GM19397 (cell line): ENCODE results near the gene CCDC63.
A peak's percentile ranks its signal among the peaks of the same experiment; 100 is the strongest.

ENCODE experiments used
- ATAC-seq: cut with Tn5 transposase; IDR thresholded peaks from one replicate; pipeline ENCODE4 v1.9.1; 2021; ENCODE audit warnings: mild to moderate bottlenecking, moderate library complexity; ENCODE audit not compliant: unreplicated experiment

CCDC63 gene

DNA sequence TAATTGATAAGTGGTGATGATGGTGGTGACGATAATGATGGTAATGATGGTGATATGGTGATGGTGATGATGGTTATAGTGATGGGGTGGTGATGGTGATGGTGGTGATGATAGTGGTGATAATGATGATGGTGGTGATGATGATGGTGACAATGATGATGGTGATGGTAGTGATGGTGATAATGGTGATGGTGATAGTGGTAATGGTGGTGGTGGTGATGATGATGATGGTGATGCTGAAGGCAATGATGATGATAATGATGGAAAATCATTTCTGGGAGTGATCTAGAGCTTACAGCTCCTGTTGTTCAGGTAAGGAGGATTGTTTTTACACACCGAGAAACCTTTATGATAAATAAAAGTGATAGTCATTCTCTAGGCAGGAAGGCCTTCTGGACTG, 33.9 kb downstream of the CCDC63 start:
- ATAC-seq, result no peak

DNA sequence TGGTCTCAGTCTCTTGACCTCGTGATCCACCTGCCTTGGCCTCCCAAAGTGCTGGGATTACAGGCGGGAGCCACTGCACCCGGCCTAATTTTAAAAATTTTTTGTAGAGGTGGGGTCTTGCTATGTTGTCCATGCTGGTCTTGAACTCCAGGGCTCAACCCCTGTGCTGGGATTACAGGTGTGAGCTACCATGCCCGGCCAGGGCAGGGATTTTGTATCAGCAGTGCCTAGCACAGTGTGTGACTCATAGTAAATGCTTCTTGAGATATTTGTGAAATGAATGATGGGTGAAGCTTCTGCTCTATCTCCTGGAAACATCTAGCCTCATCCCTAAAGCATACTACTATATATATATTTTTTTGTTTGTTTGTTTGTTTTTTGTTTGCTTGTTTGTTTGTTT, 36.5 kb downstream of the CCDC63 start:
- ATAC-seq, result no peak

DNA sequence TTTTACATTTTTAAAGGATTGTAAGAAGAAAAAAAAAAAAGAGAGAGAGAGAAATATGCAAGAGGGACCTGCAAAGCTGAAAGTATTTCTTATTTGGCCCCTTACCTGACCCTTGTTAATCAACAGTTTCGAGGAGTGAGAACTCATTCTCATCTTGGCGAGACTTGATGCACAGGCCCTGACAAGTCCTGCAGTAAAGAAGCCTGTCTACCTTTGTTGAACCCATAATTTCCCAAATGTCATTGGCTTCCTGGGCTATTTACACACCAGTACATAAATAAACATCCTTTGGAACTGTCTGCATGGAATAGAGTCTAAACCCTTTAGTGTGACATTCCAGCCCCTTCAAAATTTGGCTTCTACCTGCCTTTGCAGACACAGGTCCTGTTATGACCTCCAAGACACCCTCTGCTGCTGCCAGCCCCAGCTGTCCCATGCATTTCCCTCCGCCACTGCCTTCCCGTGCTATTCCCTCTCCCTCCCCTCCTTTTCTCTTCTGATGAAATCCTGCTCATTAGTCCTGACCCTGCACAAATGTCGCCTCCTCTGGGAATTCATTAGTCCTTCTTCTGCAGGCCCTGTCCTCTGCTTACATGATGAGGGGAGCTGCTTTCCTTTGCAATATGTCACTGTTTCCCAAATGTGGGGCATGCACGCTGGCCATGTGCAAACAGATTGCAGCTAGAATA, 38.5 kb downstream of the CCDC63 start:
- ATAC-seq, result no peak

DNA sequence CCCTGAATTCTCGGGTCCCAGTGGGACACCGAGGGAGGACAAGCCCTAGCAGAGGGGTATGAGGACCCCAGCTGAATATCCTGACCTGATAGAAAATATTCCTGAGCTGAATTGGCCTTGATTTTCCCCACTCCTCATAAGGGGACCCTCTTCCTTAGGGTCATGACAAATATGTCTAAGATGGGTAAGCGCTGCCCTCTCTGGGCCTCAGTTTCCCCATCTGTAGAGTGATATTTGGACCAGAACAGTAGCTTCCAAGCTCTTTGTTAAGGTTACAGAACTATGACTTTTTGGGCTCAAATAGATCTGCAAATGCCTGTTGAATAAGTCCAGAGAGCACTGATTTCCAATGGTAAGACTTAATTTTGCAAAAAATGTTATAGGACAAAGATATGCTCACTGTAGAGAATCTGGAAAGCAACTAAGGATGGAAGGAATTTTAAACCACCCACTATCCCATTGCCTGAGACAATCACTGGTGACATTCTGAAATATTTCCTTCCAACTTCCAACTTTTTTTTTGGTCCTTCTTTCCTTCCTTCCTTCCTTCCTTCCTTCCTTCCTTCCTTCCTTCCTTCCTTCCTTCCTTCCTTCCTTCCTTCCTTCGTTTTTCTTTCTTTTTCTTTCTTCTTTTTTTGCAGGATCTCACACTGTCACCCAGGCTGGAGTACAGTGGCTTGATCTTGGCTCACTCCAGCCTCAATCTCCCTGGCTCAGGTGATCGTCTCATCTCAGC, 41.6 kb downstream of the CCDC63 start:
- ATAC-seq, result no peak

DNA sequence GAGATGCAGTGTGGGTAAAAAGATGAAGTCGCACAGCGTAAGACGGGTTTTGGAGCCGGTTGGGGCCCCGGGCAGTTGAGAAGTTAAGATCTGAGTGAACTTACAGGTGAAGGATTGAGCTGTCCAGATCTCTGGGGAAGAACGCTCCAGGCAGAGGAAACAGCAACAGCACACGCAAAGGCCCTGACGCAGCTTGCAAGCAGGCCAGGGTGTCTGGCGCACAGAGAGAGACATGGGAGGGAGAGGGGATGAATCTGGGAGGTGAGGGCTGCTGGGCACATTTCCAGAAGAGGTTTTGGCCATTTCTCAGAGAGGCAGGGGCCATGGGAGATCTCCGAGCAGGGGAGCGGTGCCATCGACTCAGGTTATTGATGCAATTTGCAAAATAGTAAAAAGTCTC, 42.6 kb downstream of the CCDC63 start:
- no peak for ATAC-seq

DNA sequence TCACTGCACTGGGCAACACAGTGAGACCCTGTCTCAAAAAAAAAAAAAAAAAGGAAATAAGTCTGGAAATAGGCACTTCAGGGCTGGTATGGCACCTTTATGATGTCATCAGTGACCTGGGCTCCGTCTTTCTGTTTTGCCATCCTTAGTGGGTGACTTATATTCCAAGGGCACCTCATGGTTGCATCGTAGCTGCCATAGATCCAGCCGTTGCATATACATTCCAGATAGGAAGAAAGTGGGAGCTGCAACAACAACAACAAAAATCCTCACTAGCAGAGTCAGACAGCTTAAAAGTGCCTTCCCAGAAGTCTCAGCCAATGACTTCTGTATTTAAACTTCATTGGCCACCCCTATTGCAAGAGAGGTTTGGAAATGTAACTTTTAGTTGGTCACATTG, 47.2 kb downstream of the CCDC63 start:
- no peak for ATAC-seq

DNA sequence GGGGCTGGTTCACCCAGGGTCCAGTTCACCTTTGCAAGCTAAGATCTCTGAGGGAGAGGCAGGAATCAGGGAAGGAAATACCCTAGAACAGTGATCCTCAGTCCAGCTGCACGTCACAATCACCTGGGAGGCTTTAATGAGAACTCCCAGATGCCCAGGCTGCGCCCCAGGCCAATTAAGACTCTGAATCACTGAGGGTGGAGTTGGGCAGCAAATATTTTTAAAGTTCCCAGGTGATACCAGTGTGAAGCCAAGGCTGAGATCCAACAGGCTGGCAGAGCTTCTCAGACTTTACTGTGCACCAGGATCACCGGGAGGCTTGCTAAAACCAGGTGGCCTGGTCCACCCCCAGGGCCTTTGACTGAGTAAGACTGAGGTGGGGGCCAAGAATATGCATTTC, 49.8 kb downstream of the CCDC63 start:
- no peak for ATAC-seq

DNA sequence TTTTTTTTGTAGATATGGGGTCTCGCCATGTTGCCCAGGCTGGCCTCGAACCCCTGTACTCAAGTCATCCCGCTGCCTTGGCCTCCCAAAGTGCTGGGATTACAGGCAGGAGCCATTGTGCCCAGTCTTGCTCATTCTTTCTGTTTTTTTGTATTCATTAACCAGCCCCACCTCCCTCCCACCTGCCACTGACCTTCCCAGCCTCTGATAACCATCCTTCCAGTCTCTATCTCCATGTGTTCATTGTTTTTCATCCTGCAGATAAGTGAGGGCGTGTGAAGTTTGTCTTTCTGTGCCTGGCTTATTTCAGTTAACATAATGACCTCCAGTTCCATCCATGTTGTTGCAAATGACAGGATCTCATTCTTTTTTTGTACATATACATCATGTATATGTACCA, 54.6 kb downstream of the CCDC63 start:
- no peak for ATAC-seq

DNA sequence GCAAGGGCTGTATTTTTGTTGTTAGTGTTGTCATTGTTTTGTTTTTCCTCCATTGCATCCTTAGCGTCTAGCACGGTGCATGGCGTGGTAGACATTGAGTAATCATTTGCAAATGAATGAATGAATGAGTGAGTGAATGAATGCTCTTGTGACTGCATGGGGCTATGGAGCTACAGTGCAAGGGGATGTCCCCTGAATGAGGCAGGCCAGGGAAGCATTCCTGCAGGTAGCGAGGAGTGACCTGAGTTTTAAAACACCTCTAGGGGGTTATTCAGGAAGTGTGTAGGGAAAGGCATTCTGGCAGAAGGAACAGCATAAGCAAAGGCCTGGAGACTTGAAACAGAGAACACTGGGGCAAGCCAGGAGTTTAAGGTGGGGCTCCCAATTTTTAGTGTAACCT, 56.7 kb downstream of the CCDC63 start:
- no peak for ATAC-seq

DNA sequence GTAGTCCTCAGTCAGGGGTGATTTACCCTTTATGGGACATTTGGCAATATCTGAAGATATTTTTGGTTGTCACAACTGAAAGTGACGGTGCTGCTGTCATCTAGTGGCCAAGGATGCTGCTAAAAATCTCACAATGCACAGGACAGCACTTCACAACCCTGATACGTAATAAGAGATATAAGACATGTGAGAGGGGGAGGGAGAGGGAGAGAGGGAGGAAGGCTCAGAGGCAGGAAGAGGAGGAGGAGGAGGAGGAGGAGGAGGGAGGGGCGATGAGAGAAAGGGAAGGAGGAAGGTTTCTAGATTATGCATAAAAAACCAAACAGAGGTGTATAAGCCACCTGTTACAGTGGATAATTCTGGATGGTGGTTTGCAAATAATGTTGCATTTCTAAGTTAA, 59.3 kb downstream of the CCDC63 start:
- ATAC-seq, result no peak

DNA sequence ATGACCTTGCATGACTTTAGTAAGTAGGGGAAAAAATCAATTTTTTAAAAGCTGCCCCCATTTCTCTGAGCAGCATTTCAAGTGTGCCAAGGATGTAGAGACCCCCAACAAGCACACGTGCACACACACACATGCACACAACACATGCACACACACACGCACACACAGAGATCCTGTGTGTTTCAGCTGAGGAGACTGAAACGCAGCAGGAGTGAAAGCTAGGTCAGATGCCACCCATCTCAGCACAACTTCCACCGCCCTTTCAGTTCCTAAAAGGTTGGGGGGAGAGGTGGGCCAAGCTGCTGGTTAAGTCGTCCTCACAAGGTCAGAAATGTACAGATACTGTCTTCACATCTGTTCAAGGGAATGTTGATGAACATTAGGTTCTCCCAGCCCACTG, 59.7 kb downstream of the CCDC63 start:
- no peak for ATAC-seq

DNA sequence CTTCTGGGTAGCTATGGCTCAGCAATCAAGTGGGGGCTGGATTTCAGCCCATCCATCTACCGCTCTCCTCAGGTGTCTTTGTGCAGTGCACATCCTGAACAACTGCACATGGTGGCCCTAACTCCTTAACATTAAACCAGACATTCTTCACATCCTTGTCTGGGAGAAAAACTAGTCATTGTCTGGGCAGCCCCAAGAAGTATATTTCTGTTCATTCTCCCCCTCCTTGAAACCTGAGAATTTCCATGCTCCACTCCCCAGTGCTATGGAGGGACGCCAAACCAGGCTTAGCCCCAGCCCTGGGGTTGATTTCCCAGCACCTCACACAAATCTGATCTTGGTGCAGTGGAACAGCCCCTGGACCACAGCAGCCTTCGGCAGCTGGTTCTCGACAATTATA, 60.2 kb downstream of the CCDC63 start:
- no peak for ATAC-seq

DNA sequence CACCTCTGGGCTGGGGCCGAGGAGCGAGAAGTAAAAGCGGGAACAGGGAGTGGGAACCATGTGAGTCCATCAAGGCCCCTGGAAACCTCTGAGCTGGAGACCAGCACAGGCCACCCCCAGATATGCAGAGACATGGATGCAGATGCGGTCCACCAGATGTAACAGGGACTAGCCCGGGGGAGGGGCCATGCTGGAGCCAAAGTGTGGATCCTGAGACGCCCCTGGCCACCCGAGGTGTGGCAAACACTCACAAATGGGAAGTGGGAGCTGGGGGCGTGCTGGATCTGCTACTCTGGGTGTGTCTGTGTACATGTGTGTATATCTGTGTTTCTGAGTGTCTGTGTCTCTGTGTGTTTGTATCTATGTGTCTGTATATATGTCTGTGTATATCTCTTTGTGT, 60.8 kb downstream of the CCDC63 start:
- ATAC-seq, result no peak

DNA sequence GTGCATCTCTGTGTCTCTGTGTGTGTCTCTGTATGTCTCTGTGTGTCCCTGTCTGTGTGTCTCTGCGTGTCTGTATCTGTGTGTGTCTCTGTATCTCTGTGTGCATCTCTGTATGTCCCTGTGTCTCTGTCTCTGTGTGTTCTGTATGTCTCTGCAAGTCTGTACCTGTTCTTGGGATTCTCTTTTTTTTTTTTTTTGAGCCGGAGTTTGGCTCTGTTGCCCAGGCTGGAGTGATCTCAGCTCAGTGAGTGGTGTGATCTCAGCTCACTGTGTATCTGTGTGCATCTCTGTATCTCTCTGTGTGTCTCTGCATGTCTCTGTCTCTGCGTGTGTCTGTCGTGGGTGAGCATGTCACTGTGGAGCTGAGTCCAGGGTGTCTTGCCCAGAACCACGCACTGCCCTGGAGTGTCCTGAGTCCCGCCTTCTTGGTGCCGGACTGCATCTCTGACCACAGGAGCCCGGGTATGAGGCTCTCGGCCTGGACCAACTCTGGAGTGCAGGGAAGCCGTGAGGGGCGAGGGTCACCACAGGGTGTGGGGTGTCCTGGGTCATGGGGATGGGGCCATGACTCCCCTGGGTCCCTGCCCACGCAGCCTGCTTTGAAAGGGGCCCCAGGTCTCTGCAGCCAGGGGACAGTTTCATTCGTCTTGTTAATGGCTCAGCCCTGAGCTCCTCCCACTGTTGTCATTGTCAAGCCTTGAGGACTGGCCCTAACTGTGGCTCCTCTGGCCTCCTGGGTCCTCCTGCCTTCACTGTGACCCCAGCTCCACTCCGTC, 61.8 kb downstream of the CCDC63 start:
- no peak for ATAC-seq

DNA sequence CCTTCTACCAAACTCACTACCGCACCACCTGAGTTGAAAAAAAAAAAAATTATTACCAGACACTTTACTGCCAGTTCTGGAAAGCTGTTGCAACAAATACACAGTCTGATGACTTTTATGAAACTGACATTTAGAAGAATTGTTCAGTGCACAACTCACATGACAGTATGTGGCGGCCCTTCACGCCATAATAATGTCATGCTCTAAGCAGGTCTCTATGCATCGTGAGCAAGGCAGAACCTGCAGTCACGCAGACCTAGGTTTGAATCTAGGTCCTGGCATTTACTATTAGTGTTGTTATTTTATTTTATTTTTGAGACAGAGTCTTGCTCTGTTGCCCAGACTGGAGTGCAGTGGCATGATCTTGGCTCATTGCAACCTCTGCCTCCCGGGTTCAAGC, 65.5 kb downstream of the CCDC63 start:
- no peak for ATAC-seq

DNA sequence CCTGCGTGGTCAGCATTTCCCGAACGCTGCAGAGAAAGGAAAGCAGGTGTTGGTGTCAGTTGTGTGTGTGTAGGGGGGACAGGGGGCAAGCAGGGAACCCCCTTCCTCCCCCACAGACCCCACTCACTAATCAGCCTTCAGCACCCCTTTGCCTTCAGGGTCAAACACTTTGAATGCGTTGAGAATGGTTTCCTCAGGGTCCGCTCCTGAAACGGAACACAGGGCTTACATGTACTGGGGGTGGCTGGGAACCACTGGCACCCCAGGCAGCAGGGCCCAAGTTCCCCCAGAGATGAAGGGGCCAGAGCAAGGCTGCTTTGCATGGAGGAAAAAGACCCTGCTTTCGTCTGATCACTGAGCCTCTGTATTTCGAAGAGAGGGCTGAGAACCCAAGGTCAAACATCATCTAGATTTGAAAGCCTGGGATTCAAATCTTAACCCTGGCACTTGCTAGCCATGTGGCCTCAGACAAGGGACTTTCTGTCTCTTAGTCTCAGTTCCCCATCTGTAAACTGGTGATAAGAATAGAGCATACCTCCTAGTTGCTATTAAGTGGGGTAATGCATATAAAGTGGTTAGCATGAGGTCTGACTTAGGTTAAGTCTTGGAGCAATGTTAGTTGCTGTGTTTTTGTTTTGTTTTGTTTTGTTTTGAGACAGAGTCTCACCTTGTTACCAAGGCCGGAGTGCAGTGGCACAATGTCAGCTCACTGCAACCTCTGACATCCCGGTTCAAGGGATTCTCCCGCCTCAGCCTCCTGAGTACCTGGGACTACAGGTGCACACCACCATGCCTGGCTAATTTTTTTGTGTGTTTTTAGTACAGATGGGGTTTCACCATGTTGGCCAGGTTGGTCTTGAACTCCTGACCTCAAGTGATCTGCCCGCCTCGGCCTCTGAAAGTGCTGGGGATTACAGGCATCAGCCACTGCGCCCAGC, 66.6 kb downstream of the CCDC63 start:
- ATAC-seq, result peak; percentile 92

DNA sequence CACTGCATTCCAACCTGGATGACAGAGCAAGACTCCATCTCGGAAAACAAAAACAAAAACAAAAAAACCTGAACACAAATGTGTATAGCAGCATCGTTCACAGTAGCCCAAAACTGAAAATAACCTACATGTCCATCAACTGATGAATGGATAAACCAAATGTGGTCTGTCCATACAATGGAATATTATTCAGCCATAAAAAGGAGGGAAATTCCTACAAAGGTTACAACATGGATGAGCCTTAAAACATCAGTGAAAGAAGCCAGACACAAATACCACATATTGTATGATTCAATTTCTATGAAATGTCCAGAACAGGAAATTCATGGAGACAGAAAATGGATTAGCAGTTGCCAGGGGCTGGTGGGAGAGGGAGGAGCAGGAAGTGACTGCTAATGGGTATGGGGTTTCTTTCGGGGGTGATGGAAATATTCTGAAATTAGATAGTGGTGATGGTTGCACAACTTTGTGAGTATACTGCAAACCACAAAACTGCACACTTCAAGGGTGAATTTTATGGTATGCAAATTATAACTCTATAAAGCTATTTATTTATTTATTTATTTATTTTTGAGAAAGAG, 69.6 kb downstream of the CCDC63 start:
- no peak for ATAC-seq

DNA sequence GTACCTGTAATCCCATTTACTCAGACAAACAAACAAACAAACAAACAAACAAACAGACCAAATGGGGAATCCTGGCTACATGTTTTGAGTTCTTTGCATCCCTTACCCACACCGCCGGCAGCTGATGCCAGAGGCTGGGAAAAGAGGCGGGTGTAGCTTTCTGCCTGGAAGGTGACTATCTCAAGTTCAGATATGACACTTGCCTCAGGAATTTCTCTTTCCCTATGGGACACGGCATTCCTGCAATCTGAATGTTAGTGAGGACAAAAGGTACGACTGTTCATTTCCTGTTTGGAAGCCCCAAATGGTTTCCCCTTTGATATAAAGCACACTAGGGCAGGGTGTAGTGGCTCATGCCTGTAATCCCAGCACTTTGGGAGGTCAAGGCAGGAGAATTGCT, 70.7 kb downstream of the CCDC63 start:
- no peak for ATAC-seq

DNA sequence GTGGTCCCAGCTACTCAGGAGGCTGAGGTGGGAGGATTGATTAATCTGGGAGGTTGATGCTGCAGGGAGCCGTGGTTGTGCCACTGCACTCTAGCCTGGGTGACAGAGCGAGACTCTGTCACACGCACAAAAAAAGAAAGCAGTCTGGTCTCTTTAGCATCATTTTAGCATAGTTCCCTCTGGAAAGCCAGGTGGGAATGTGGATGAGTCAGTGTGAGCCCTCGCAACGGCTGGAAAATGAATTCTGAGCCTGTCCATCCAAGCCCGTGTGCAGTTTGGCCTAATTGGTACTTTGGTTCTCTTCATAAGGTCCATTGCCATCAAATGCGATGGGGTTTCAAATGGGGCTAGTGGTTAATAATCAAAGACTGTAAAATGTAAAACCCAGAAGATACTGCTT, 71.2 kb downstream of the CCDC63 start:
- ATAC-seq, result no peak

DNA sequence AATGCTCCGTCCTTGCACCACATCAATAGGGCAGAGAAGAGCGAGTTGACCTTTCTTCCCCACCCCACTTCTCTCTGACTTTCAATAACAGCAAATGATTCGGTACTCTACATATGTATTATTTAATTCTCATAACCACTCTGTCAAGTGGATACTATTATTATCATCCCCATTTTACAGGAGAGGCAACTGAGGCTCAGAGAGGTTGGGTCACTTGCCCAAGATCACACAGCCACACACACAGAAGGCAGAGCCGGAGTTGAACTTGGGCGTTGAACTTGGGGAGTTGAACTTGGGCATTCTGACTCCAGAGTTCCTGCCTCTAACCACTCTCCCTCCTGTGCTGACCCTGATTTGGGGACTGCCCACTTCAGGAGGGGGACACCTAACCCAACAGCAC, 72.9 kb downstream of the CCDC63 start:
- ATAC-seq, result no peak
